Endothelial cell of umbilical vein (primary cell): ENCODE data around the gene NOTCH1. TPM values are rescaled to one million over a fixed set of nuclear protein-coding genes. Genes with fewer than 3 reads are reported as not detected.

ENCODE experiments used
- BruUV-seq: library from RNA; stranded (reverse); fragments of 400-500 nt; replicated peaks from 2 replicates; lab custom pipeline; 2021; lab: Mats Ljungman, UMichigan
- CTCF ChIA-PET: fragments of 300-600, 350-600 bp; sonication (Branson Sonifier 250); formaldehyde crosslinking; loops from one replicate; lab custom pipeline; 2021; ENCODE audit warnings: antibody characterized with exemption, inconsistent platforms; lab: Charles Lee
- POLR2A ChIA-PET: fragments of 300-600, 350-600 bp; sonication (Branson Sonifier 250); formaldehyde crosslinking; loops from one replicate; lab custom pipeline; 2021; ENCODE audit warnings: antibody characterized with exemption, inconsistent platforms; lab: Charles Lee
- DNase-seq: peaks from one replicate; pipeline ENCODE4 v3.0.0-alpha.2; 2011; ENCODE audit warnings: low read depth, low spot score
- FAIRE-seq: peaks from 2 replicates; lab custom pipeline; 2011; peaks lifted over from hg19 to GRCh38; lab: Jason Lieb, UNC
- H2AFZ ChIP-seq: 2 replicates; pipeline ENCODE4 v1.6.0; 2012; ENCODE audit warnings: low read depth, low read length, control low read depth, inconsistent platforms
- H3K27ac ChIP-seq: 2 replicates; pipeline ENCODE4 v1.5.1; 2011; ENCODE audit warnings: low read depth, mild to moderate bottlenecking, control low read depth, low read length, moderate library complexity; ENCODE audit not compliant: insufficient read depth
- H3K27me3 ChIP-seq, 2 experiments: 2 replicates each; pipeline versions ENCODE4 v1.6.0 to v1.6.1; 2011; ENCODE audit warnings: low read length in 2 of 2, mixed read lengths in 1 of 2; ENCODE audit not compliant: control insufficient read depth in 2 of 2, insufficient read depth in 2 of 2
- H3K36me3 ChIP-seq, 2 experiments: 2 replicates in 1 of 2; 3 replicates in 1 of 2; pipeline ENCODE4 v1.5.1; 2011; ENCODE audit warnings: low read length in 2 of 2, mild to moderate bottlenecking in 1 of 2, moderate library complexity in 1 of 2; ENCODE audit not compliant: control insufficient read depth in 2 of 2, insufficient read depth in 2 of 2; ENCODE audit errors: extremely low read depth in 1 of 2
- H3K4me1 ChIP-seq: 3 replicates; pipeline ENCODE4 v1.5.1; 2011; ENCODE audit warnings: mild to moderate bottlenecking, low read length; ENCODE audit not compliant: control insufficient read depth, insufficient read depth; ENCODE audit errors: extremely low read depth
- H3K4me2 ChIP-seq: 2 replicates; pipeline ENCODE4 v1.6.1; 2011; ENCODE audit warnings: low read length, control low read depth, mixed read lengths; ENCODE audit not compliant: insufficient read depth
- H3K4me3 ChIP-seq, 3 experiments: fragments of 200-600 bp in 1 of 3; sonication (generic), shearing (Covaris generic) in 1 of 3; replicated peaks in 1 of 3; 2 replicates each; pipeline ENCODE4 v1.5.1; 2011 to 2016; ENCODE audit warnings: control low read depth in 3 of 3, low read length in 3 of 3, mild to moderate bottlenecking in 2 of 3, inconsistent platforms in 1 of 3, low read depth in 1 of 3, moderate library complexity in 1 of 3; ENCODE audit not compliant: insufficient read depth in 1 of 3
- H3K79me2 ChIP-seq: 2 replicates; pipeline ENCODE4 v1.6.0; 2012; ENCODE audit warnings: low read length, inconsistent platforms; ENCODE audit not compliant: control insufficient read depth, insufficient read depth
- H3K9ac ChIP-seq: replicated peaks from 2 replicates; pipeline ENCODE3; 2011; ENCODE audit warnings: low read length, control low read depth; ENCODE audit not compliant: insufficient read depth; ENCODE audit errors: extremely low read depth
- H3K9me1 ChIP-seq: replicated peaks from 3 replicates; pipeline ENCODE4 v1.6.0; 2011; ENCODE audit warnings: mild to moderate bottlenecking, low read length; ENCODE audit not compliant: control insufficient read depth, insufficient read depth; ENCODE audit errors: extremely low read depth
- H3K9me3 ChIP-seq: replicated peaks from 2 replicates; pipeline ENCODE4 v1.5.1; 2012; ENCODE audit warnings: low read length, inconsistent platforms; ENCODE audit not compliant: control insufficient read depth, insufficient read depth
- H4K20me1 ChIP-seq: replicated peaks from 2 replicates; pipeline ENCODE3; 2011; ENCODE audit warnings: mild to moderate bottlenecking, low read length; ENCODE audit not compliant: control insufficient read depth, insufficient read depth; ENCODE audit errors: extremely low read depth
- EZH2 ChIP-seq: IDR thresholded peaks from 2 replicates; pipeline ENCODE4 v1.6.1; 2012; ENCODE audit warnings: borderline replicate concordance, low read depth, mild to moderate bottlenecking, moderate library complexity, low read length, inconsistent platforms; ENCODE audit not compliant: severe bottlenecking
- FOS ChIP-seq: IDR thresholded peaks from 2 replicates; pipeline ENCODE4 v1.6.1; 2011; ENCODE audit warnings: mild to moderate bottlenecking, low read length, moderate library complexity, borderline replicate concordance; ENCODE audit not compliant: insufficient read depth
- GATA2 ChIP-seq: IDR thresholded peaks from 2 replicates; pipeline ENCODE4 v1.7.0; 2011; ENCODE audit warnings: low read depth, mild to moderate bottlenecking, moderate library complexity, mixed read lengths, low read length; ENCODE audit not compliant: insufficient read length, insufficient read depth
- JUN ChIP-seq: IDR thresholded peaks from 2 replicates; pipeline ENCODE4 v1.6.1; 2011; ENCODE audit warnings: borderline replicate concordance, low read depth; ENCODE audit not compliant: insufficient read length, insufficient read depth
- MAX ChIP-seq: IDR thresholded peaks from 2 replicates; pipeline ENCODE4 v1.6.1; 2011; ENCODE audit not compliant: insufficient read depth, insufficient read length
- MYC ChIP-seq: IDR thresholded peaks from one replicate; pipeline ENCODE4 v1.6.1; 2011; ENCODE audit warnings: mild to moderate bottlenecking, low read depth, low read length
- POLR2A ChIP-seq: IDR thresholded peaks from 2 replicates; pipeline ENCODE4 v1.6.1; 2012; ENCODE audit warnings: low read depth, mild to moderate bottlenecking, control low read depth, low read length
- POLR2AphosphoS5 ChIP-seq: IDR thresholded peaks from 2 replicates; pipeline ENCODE4 v1.6.1; 2012; ENCODE audit warnings: low read depth, mild to moderate bottlenecking, control low read depth, low read length, moderate library complexity; ENCODE audit not compliant: insufficient read depth
- dilution Hi-C: fragments of 300-500 bp; cut with MboI; formaldehyde crosslinking; loops from one replicate; pipeline ENCODE4 v1.15.0; 2019; ENCODE audit warnings: low sequenced_read_pairs; ENCODE audit not compliant: extremely low pct_ligation_motif_present
- intact Hi-C: fragments of 100-400 bp; cut with micrococcal nuclease; formaldehyde crosslinking; loops from one replicate; pipeline ENCODE4 v1.10.0; 2022
- polyA plus RNA-seq, 4 experiments: library from polyadenylated mRNA; depleted of rRNA in 3 of 4; stranded (reverse) in 3 of 4; unstranded in 1 of 4; fragments of >200 nt; gene quantifications; 2 replicates each; pipeline versions ENCODE4 v1.2.1 to v1.2.3, GENCODE V29; 2011 to 2012; ENCODE audit warnings: missing spikeins in 1 of 4
- total RNA-seq: library from RNA; stranded (reverse); gene quantifications from 2 replicates; pipeline ENCODE4 v1.2.3, GENCODE V29; 2021
- TF ChIP-seq, protein P1 (sequence below), 2 donors: IDR thresholded peaks; 1 replicate in 1 of 2; 2 replicates in 1 of 2; pipeline ENCODE4 v1.5.1; 2011; ENCODE audit warnings: low read length in 2 of 2, mild to moderate bottlenecking in 2 of 2, moderate library complexity in 2 of 2, control low read depth in 1 of 2, inconsistent platforms in 1 of 2, low read depth in 1 of 2; ENCODE audit not compliant: insufficient read depth in 1 of 2; ENCODE audit errors: extremely low read depth in 1 of 2

Gene NOTCH1
- total and polyA plus RNA-seq, 2 donors (not counting 3 experiments of a cell fraction or from before 2014, with no cell fraction given), result 31.7 to 153 TPM

GRCh38 chr9:136510561-136510960, 35.3 kb downstream of the NOTCH1 start:
- H4K20me1 ChIP-seq, result no peaks in the 10 kb centered on the region
- H3K79me2 ChIP-seq, result peaks cover 18% of the 10 kb centered on the region
- dilution Hi-C loops, result no loop called here
- intact Hi-C loops, result no loop called here
- H3K9me3 ChIP-seq, result no peaks in the 10 kb centered on the region
- peak overlapping the region; percentile 83 for H3K9ac ChIP-seq
- H3K4me1 ChIP-seq, result peaks cover 19% of the 10 kb centered on the region
- no peaks in the 10 kb centered on the region for H3K27me3 ChIP-seq
- no peak overlapping the region for H2AFZ ChIP-seq
- CTCF ChIA-PET, result no interaction called here
- BruUV-seq, result no TSS peak
- peaks cover 25 to 81% of the 10 kb centered on the region in 2 experiments for H3K36me3 ChIP-seq
- H3K4me3 ChIP-seq, result no peak overlapping the region
- DNase-seq (no peak), FAIRE-seq (no peak)
- POLR2A ChIA-PET, result no interaction called here
- H3K27ac ChIP-seq, result peak overlapping the region; percentile 99
- H3K9me1 ChIP-seq, result no peaks in the 10 kb centered on the region
- TF ChIP-seq GATA2 (no peak), POLR2A (no peak), EZH2 (no peak), FOS (no peak), MAX (no peak), MYC (no peak), JUN (no peak), POLR2AphosphoS5 (no peak)
- TF ChIP-seq, protein P1, sequence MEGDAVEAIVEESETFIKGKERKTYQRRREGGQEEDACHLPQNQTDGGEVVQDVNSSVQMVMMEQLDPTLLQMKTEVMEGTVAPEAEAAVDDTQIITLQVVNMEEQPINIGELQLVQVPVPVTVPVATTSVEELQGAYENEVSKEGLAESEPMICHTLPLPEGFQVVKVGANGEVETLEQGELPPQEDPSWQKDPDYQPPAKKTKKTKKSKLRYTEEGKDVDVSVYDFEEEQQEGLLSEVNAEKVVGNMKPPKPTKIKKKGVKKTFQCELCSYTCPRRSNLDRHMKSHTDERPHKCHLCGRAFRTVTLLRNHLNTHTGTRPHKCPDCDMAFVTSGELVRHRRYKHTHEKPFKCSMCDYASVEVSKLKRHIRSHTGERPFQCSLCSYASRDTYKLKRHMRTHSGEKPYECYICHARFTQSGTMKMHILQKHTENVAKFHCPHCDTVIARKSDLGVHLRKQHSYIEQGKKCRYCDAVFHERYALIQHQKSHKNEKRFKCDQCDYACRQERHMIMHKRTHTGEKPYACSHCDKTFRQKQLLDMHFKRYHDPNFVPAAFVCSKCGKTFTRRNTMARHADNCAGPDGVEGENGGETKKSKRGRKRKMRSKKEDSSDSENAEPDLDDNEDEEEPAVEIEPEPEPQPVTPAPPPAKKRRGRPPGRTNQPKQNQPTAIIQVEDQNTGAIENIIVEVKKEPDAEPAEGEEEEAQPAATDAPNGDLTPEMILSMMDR (IDR thresholded peaks at IDR 0.05; ENCODE audit: extremely low read depth in 1 of 2, insufficient read depth in 1 of 2, low read depth in 1 of 2, low read length in 2 of 2), result no peak
- H3K4me2 ChIP-seq, result no peak overlapping the region
